NCI-H1048 (cell line): ENCODE results near the gene SPOCK1.

Source experiments
- DNase-seq: peaks from one replicate; lab custom pipeline; 2025; lab: John Stamatoyannopoulos, UW

Gene SPOCK1

DNA sequence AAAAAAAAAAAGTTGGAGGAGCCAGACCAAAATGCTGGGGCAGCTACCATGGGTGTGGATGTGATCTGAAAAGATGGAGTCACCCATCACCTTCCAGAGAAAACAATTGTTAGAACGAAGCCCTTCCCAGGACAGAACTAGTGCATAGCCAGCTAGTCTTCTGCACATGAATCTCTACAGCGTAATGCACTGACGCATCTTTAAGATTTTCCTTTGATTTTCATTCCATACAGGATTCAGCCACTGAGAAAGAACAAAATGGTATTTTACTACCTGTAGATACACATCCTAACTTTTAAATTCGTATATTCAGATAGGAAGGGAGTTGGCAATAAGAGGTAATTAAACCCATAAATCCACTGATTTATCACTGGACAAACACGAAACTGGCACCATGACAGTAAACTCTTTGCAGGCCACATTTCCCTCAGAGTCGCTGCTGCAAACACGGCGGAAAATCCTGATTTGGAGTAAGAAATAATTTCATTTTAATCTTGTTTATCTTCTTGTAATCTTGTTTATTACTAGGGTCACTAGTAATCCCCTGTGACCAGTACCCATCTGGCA lies 206.6 kb downstream of the SPOCK1 start:
- DNase-seq: no peak

DNA sequence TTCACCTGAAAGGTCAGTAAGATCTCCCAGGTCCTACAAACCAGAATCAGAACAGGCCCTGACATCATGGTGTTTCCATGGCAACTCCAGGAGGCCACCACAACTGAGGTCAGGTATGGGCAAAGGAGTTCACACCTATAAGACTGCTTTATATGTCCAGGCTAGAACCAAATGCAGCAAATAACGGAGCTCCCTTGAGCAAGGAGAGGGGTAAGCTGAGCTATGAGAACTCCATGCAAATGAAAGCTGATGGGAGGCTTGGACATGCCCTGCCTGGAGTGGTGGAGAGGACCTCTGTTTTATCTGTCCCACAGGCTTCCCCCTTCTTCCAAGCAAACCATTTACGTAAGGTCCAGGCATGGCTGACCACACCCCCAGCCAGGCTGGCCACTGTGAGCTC lies 207.7 kb downstream of the SPOCK1 start:
- DNase-seq: no peak

DNA sequence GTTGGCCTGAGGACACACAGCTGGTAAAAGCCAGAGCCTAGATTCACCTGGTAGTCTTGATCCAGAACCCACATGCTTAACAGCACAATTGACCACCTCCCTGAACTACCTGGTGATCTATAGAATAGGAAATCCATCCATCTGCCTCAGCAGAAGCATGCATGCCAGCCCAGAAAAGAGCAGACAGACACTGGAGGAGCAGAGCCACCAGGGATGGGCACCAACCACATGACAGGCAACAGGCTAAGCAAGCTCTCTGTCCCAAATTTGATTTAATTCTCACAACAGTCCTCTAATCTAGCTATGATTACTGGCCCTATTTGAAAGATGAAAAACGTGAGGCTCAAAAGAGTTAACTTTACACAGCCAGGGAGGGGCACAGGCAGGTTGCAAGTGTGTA lies 208.1 kb downstream of the SPOCK1 start:
- no peak for DNase-seq

DNA sequence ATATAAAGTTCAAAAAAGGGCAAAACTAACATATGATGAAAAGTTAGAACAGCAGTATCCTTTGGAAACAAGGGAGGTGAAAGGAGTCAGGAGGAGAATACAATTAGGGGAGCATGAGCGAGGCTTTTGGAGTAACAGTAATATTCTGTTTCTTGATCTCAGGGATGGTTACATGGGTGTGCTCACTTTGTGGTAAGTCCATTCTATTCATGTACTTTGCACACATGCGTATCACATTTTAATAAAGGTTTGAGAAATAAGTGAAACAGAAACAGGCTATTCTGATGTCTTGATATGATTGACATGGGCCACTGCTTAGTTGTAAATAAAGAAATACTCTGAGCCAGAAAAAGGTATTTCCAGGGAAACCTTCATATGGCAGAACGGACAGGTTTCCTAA lies 208.8 kb downstream of the SPOCK1 start:
- DNase-seq: no peak

DNA sequence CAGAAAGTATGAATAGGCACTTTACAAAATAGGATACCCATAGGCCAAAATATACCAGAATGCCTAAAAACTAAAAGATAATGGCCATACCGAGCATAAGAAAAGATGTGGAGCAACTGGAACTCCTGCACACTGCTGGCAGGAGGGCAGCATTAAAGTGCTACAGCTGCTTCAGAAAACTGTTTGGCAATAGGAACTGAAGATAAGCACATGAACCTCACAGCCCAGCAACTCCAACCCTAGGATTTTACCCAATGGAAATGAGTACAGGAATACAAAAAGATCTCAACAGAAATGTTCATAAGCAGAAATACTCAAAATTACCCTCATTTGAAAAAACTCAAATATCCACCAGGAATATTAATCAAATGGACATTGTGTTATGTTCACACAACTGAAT lies 209.3 kb downstream of the SPOCK1 start:
- DNase-seq: no peak

DNA sequence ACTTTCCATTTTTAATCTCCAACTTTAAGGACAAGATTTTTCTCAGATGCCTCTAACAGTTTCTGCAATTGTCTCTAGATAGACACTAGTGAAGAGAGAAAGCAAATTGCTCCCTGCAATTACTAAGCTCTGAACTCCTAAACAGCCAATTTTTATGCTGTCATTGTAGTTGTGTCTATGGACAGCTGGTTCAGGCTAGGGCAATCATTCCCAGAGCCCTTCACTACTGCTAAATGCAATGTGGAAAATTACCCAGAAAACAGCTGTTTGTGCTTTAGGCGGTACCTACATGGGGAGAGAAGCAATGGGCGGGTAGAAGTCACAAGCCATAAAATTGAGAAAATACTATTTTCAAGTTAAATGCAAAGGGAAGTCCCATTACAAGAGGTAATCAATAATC lies 211.6 kb downstream of the SPOCK1 start:
- no peak for DNase-seq

DNA sequence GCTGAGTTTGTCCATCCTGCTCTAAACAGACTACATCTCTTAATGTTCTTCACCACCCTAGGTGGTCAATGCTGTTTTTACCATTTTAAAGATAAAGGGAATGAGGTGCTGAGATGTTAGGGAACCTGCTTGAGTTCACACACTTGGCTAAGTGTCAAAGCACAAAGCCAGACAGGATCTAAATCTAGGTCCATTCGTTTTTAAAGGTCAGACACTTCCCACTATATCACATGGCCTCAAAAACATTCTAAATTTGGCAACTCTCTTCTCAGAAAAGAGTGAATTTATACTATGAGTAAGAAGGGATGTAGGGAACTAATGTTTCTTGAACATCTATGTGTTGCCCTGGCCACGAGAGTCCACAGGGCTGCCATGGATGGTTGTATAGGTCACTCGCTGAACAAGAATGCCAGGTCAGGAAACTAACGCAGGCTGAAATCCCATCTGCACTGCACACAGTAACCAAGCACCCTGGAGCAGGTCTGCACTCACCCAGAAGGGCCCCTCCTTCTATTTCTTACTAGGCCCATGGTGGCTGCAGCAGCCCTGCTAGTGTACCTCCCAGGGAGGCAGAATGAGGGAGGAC lies 213.0 kb downstream of the SPOCK1 start:
- DNase-seq: no peak

DNA sequence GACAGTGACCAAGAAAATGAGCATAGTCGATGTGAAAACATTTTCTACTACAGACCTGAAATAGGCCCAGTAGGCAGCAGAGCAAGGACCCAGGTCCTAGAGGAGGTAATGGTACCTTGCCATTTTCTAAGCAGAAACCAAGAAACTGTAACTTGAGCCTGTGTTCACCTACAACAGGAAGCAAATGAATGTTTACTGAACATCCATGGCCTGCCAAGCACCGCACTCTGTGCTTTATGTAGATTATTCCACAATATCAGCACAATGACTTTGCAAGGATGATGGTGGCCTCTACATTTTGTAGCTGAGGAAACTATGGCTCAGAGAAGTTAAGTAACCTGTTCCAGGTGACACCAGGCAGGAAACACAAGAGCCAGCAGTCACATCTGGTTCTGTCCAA lies 215.3 kb downstream of the SPOCK1 start:
- no peak for DNase-seq

DNA sequence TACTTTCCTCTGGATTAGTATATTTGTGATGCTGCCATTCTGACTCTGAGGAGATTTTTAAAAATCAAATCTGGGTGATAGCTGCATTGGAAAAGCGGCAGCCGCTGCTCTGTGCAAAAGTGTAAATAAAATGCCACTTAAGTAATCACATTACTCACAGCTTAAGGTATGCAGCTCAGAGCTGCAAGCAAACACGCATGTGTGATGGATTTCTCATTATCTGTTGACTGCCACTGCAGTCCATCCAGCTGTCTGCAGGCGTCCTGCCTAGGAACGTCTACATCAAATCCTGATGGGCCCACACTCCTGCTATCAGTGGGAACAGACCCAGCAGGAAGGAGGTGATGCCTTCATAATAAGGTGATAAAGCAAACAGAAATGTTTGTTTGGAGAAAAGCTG lies 216.9 kb downstream of the SPOCK1 start:
- no peak for DNase-seq

DNA sequence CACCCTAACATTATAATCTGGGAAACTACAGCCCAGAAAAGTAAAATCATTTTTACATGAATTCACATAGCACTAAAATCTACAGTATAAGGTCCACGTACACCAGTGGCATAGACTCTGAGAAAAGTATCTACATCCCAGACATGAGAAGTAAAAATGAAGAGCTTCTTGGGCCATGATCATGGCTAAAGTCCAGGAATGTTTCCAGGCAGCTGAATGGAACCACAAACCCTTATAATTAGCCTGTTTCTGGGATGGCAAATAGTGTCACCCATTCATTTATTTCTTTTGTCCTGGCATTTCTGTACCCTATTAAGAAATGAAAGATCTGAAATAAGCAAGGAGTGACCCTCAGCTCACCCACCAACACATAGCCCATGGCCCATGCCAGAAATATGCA lies 217.9 kb downstream of the SPOCK1 start:
- no peak for DNase-seq

DNA sequence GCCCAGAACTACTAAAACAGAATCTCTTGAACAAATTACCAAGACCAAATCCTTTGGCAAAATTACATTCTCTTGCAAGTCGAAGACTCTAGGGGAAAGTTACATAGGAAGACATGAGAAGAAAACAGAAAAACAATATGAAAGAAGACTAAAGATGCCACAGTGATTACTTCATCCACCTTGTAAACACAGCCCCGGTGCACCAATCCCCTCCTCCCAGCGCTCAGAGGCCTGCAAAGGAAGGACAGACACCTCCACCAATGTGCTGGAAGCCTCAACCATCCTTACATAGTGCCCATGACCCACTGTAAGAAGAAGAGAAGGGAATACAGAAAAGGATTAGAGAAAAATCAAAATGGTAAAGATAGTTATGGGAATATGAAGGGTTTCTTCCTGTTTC lies 218.5 kb downstream of the SPOCK1 start:
- no peak for DNase-seq

DNA sequence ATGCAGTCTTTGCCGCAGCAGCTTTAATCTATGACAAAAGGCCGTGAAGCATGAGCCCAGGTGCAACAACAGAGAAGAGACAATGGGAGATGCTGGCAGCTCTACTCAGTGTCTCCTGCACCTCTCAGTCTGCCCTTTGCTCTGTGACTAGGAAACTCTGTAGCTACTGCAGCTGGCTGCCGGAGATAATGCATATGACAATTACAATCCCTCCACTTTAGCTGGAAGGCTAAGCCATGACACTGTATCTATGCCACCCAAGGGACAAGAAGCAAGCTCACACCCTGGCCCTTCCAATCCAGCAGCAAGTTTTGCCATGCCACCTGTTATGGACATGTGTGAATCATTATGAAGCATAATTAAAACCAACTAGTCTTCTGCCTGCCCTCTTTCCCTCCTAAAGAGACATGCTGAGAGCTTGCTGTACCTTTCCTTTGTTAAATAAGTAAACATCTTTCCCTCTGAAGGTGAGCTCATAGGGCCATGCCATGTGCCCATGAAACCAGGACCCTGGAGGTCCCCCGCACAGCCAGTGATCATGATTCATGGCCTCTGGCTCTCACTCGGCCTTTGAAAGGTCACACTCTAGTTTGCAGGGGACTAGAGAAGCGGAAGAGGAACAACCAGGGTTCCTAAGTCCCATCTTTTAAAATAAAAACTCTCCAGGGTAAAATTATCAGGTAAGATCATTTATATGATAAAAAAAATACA lies 219.4 kb downstream of the SPOCK1 start:
- no peak for DNase-seq

DNA sequence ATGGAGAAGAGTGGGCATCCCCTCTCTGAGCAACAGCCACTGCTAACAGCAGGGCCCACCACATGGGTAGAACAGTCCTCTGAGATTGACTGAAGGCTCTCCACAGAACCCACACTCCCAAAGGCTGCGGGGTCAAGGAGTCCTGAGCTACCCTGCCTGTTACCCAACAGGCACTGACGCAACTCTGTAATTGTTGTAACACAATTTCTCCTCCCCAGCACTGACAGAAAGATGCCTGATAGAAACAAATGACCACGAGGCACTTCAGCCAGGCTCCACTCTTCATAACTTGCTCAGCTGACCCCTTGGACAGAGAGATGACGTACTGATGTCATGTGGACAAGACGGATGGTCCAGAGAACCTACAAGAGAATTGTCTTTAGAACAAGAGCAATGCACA lies 220.7 kb downstream of the SPOCK1 start:
- DNase-seq: no peak

DNA sequence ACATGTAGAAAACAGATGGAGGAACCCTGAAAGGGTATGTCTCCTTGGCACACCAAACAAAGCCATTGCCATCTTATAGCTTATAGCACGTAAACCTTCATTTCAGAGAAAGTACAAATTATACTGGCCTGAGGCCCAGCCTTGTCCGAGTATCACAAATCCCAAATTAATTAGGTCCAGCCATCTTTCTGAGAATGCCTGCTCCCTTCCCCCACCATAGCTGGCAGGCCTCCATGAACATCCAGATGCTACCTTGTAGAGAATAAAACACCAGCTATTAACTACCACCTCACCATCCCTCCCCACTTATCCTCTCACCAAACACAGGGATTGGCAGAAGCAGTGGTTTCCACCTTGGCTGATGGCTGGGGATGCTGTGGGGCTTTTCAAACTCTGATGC lies 224.0 kb downstream of the SPOCK1 start:
- no peak for DNase-seq

DNA sequence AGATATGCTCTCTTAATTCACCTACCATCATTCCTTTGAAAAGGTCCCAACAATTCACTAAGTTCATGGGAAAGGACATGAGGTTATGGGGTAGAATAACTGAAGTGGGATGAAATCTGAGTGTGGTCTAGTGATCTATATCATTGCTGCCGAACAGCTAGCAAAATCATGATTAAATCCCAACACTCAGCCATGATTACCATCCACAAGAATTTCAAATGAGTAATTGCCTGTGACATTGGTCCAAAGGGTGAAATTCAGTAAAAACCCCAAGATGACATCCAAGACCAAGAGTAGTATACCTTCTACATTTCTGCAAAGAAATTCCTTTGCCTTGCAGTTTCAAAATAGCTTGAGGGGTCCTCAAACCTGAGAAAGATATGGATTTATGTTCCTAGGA lies 225.6 kb downstream of the SPOCK1 start:
- no peak for DNase-seq

DNA sequence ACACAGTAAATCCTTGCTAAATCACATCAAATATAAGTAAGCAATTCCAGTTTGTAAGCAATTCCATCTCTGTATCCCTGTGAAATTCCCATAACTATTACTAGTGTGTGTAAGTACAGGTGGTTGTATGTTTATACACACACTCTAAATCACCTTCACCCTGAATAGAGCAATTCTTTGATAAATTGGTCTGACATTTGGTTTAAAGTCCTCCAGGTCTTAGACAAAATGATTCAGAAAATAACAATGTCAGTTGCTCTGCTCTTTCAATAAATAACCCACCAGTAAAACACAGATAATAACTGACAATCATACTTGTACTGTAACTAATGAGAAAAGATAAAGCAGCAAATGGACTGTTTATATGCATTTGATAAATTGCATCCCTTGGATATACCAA lies 226.3 kb downstream of the SPOCK1 start:
- DNase-seq: no peak

DNA sequence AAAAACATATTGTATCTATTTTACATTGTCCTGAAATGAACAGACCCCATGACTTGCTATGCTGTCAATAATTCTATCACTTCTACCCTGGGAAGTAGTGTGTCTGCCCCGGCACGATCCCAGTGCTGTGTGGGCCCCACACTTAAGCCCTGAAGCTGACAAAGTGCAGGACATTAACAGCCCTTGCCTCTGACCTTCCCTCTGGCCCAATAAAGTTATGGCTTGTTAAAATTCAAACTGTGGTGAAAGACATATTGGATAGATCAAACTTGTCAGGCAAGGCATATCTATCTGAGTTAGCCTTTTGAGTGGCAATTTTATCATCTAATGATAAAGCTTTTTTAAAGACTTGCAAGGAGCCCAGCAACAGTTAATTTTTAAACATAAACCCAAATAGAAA lies 229.2 kb downstream of the SPOCK1 start:
- no peak for DNase-seq

DNA sequence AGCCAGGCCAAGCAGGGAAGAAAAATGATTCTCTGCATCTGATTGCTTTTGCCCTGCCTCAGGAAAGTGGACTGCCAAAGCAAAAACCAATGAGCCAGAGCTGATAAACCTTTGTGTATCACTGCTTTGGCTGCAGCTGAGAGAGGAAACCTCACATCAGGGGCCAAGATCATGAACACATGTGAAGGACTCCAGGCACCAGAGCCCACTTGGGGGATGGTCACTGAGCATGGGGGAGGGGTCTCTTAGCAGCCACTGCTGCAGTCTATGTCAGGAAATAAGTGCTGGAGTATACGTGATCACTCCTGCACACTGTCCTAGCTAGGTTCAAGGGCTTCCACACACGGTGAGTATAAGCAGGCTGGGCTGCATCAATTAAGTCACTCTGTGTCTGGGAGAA lies 229.9 kb downstream of the SPOCK1 start:
- DNase-seq: no peak

DNA sequence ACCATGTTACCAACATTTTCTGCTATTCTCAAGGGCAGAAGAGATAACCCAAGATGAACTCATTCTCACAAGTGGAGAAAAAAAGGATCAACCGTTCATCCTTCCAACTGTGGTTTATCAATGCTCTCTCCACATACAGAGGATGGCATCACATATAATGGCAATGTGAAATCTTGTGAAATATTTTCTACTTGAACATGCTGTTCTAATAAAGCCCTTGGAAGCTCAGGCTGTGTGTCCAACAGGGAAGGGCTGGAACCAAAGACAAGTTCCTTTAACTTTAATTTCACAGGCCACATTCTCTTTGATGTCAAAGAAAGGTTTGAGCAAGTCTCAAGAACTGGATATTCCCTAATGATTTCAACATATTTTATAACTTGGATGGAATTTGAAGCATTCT lies 230.5 kb downstream of the SPOCK1 start:
- no peak for DNase-seq

DNA sequence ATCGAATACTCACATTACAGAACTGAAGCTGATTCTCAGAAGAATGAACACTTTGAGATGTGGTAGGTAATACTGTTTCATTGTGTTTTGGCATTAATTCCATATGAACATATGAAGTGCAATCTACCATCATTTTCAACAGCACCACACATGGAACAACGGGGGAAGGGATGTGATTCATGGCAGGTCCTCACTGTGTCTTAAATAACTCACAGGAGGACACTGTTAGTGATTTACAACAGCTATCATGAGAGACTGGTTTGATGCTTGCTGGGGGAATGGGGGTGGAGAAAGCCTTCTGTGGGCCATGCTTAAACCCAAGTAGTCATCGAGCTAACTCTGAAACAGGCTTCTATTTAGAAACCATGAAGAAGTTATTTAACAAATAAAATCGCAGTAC lies 232.9 kb downstream of the SPOCK1 start:
- no peak for DNase-seq

DNA sequence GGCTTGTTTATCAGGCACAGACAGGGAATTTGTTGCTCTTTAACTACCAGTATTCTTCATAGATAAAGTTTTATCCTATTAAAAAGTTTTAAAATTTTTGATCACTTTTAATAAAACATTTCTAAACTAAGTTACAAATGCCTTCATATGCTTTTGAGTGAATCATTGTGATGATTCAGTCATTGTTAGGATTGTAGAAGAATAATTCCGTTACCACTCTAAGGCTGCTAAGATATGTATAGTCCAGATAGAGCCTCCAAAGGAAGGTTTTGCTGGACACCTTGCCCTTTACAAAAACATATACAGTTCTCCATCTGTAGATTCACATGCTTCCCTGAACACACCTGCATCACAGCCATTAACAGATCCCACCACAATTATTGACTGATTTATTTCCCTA lies 233.7 kb downstream of the SPOCK1 start:
- no peak for DNase-seq

DNA sequence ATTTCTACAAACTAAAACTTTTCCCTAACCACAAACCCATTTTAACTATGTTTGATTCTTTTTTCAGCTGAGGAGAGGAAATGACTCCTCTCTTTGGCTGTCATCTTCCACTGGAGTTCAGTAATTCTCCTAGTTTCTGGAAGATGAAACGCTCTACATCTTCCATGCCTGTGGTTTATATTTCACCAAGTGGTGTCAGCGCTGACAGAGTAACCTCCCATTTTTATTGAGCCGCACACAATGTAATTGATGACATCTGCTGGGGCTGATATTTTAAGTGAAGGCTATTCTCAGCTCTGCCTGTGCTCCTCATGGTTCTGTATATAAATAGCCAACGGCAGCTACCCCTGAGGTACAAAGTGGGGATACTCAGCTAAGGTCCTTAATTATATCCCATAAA lies 234.6 kb downstream of the SPOCK1 start:
- no peak for DNase-seq

DNA sequence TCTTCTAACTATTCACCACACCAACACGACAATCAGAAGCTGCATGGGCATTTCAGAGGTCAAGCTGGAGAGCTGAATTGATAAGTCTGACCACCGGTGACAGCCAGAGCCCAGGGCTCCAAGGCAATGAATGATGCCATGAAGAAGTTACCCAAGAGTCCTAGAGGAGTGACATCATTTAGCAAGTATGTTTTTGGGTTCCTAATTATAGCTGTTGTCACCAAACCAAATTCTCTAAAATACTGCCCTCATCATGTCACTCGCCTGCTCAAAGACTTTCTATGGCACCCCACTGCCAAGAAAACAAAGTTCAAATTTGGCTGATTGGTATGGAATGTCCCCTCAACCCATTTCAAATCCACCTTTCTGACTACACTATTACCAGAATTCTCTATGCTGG lies 235.1 kb downstream of the SPOCK1 start:
- DNase-seq: no peak
